ENCODE results near the gene CRYGD.
"Not testable (repeated sequence)": the region's sequence is repeated elsewhere in the genome, so short reads cannot be mapped to it uniquely, and the experiment has no call there.

The CRYGD gene

DNA sequence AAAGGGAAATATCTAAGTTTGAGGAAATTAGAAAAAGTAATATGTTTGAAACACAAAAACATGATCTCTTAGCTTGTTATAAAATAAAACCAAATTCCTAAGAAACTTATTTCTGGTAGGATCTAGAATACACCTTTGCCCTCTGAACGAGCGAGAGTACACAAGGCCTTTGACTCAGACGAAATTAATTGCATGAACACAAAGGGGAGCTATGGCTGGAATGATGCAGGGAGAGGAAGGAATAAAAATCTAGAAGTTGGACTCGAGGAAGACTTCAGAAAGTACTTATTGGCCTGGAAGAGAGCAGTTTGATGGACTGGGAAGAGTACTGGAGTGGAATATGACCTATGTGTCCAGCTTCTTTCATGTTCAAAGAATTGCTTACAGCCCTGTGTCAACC lies 927 bp upstream of the CRYGD start:
- ATAC-seq (replicated peaks; ENCODE audit: extremely low read depth, poor library complexity, severe bottlenecking) (no peak), DNase-seq (ENCODE audit: low spot score in 2 of 2) (no peak)
- Mint-ChIP-seq H3K36me3 (ENCODE audit: insufficient read depth) (no peaks in the 10 kb centered on the region), H3K27me3 (peaks cover 41% of the 10 kb centered on the region), H3K4me3 (no peak overlapping the region), H3K4me1 (peaks cover 10% of the 10 kb centered on the region), H3K9me3 (no peaks in the 10 kb centered on the region), H3K27ac (ENCODE audit: low read depth) (no peak overlapping the region)

- peaks cover 10% of the 10 kb centered on the region for H3K4me1 Mint-ChIP-seq
- ATAC-seq (replicated peaks; ENCODE audit: extremely low read depth, poor library complexity, severe bottlenecking) (no peak), DNase-seq (ENCODE audit: low spot score in 2 of 2) (no peak)
- no peak overlapping the region for H3K4me3 Mint-ChIP-seq
- H3K9me3 Mint-ChIP-seq: no peaks in the 10 kb centered on the region
- no peak overlapping the region for H3K27ac Mint-ChIP-seq (ENCODE audit: low read depth)
- H3K27me3 Mint-ChIP-seq: peaks cover 41% of the 10 kb centered on the region
- no peaks in the 10 kb centered on the region for H3K36me3 Mint-ChIP-seq (ENCODE audit: insufficient read depth)
Observed at GRCh38 chr2:208122248-208122647, 2.1 kb downstream of the CRYGD start.

- ATAC-seq (replicated peaks; ENCODE audit: extremely low read depth, poor library complexity, severe bottlenecking) (no peak), DNase-seq (ENCODE audit: low spot score in 2 of 2) (no peak)
- no peaks in the 10 kb centered on the region for H3K36me3 Mint-ChIP-seq (ENCODE audit: insufficient read depth)
- peaks cover 1% of the 10 kb centered on the region for H3K4me1 Mint-ChIP-seq
- H3K27me3 Mint-ChIP-seq: peaks cover 17% of the 10 kb centered on the region
- no peaks in the 10 kb centered on the region for H3K9me3 Mint-ChIP-seq
- H3K27ac Mint-ChIP-seq (ENCODE audit: low read depth): no peak overlapping the region
- H3K4me3 Mint-ChIP-seq: no peak overlapping the region
Observed at GRCh38 chr2:208118918-208119317, 5.4 kb downstream of the CRYGD start.

DNA sequence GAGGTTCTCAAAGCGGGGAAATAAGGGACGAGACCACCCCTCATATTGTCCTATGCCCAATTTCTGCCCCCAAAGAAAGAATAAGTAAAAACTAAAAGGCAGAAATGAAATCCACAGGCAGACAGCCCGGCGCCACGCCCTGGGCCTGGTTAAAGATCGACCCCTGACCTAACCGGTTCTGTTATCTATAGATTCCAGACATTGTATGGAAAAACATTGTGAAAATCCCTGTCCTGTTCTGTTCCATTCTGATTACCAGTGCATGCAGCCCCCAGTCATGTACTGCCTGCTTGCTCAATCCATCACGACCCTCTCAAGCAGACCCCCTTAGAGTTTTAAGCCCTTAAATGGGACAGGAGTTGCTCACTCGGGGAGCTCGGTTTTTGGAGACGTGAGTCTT lies 6.9 kb downstream of the CRYGD start:
- H3K27me3 Mint-ChIP-seq: peaks cover 11% of the 10 kb centered on the region
- not testable (repeated sequence) for H3K4me1 Mint-ChIP-seq; ATAC-seq (replicated peaks; ENCODE audit: extremely low read depth, poor library complexity, severe bottlenecking); H3K4me3 Mint-ChIP-seq; H3K27ac Mint-ChIP-seq (ENCODE audit: low read depth); DNase-seq (ENCODE audit: low spot score in 2 of 2); H3K36me3 Mint-ChIP-seq (ENCODE audit: insufficient read depth); H3K9me3 Mint-ChIP-seq

GRCh38 chr2:208112969-208113368 lies 11.4 kb downstream of the CRYGD start:
- no peak for DNase-seq (ENCODE audit: low spot score in 2 of 2)
- no peaks in the 10 kb centered on the region for H3K36me3 Mint-ChIP-seq (ENCODE audit: insufficient read depth)
- no peak overlapping the region for H3K4me3 Mint-ChIP-seq
- peaks cover 15% of the 10 kb centered on the region for H3K27me3 Mint-ChIP-seq
- no peaks in the 10 kb centered on the region for H3K9me3 Mint-ChIP-seq
- no peak overlapping the region for H3K27ac Mint-ChIP-seq (ENCODE audit: low read depth)
- ATAC-seq (replicated peaks; ENCODE audit: extremely low read depth, poor library complexity, severe bottlenecking): no peak
- H3K4me1 Mint-ChIP-seq: no peaks in the 10 kb centered on the region

GRCh38 chr2:208112273-208112745 lies 12.0 kb downstream of the CRYGD start:
- not testable (repeated sequence) for H3K9me3 Mint-ChIP-seq; H3K27ac Mint-ChIP-seq (ENCODE audit: low read depth); DNase-seq (ENCODE audit: low spot score in 2 of 2); H3K4me1 Mint-ChIP-seq; ATAC-seq (replicated peaks; ENCODE audit: extremely low read depth, poor library complexity, severe bottlenecking); H3K36me3 Mint-ChIP-seq (ENCODE audit: insufficient read depth); H3K4me3 Mint-ChIP-seq
- peaks cover 18% of the 10 kb centered on the region for H3K27me3 Mint-ChIP-seq

GRCh38 chr2:208103616-208104015 lies 20.7 kb downstream of the CRYGD start:
- H3K27ac Mint-ChIP-seq (ENCODE audit: low read depth): no peak overlapping the region
- no peaks in the 10 kb centered on the region for H3K9me3 Mint-ChIP-seq
- H3K4me3 Mint-ChIP-seq: no peak overlapping the region
- H3K4me1 Mint-ChIP-seq: peaks cover 8% of the 10 kb centered on the region
- ATAC-seq (replicated peaks; ENCODE audit: extremely low read depth, poor library complexity, severe bottlenecking) (no peak), DNase-seq (ENCODE audit: low spot score in 2 of 2) (no peak)
- H3K27me3 Mint-ChIP-seq: peaks cover 38% of the 10 kb centered on the region
- peaks cover 3% of the 10 kb centered on the region for H3K36me3 Mint-ChIP-seq (ENCODE audit: insufficient read depth)

GRCh38 chr2:208101716-208102631 lies 22.4 kb downstream of the CRYGD start:
- Mint-ChIP-seq H3K27ac (ENCODE audit: low read depth) (no peak overlapping the region), H3K4me3 (no peak overlapping the region), H3K27me3 (peaks cover 28% of the 10 kb centered on the region), H3K9me3 (no peaks in the 10 kb centered on the region), H3K4me1 (peaks cover 8% of the 10 kb centered on the region), H3K36me3 (ENCODE audit: insufficient read depth) (peaks cover 3% of the 10 kb centered on the region)
- no peak for DNase-seq (ENCODE audit: low spot score in 2 of 2)
- no peak for ATAC-seq (replicated peaks; ENCODE audit: extremely low read depth, poor library complexity, severe bottlenecking)

GRCh38 chr2:208099682-208100470 lies 24.4 kb downstream of the CRYGD start:
- Mint-ChIP-seq H3K4me3 (no peak overlapping the region), H3K27ac (ENCODE audit: low read depth) (peak overlapping the region; percentile 13), H3K4me1 (peaks cover 8% of the 10 kb centered on the region), H3K36me3 (ENCODE audit: insufficient read depth) (peaks cover 3% of the 10 kb centered on the region), H3K27me3 (peaks cover 7% of the 10 kb centered on the region), H3K9me3 (no peaks in the 10 kb centered on the region)
- DNase-seq (ENCODE audit: low spot score in 2 of 2): no peak
- peak; percentile 7 for ATAC-seq (replicated peaks; ENCODE audit: extremely low read depth, poor library complexity, severe bottlenecking)

DNA sequence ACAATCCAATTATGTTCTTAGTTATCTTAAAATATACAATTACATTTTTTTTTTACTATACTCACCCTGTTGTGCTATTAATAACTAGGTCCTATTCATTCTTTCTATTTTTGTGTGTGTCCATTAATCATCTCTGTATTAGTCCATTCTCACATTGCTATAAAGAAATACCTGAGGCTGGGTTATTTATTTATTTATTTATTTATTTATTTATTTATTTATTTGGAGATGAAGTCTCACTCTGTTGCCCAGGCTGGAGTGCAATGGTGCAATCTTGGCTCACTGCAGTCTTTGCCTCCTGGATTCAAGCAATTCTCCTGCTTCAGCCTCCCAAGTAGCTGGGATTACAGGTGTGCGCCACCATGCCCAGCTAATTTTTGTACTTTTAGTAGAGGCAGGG lies 25.6 kb downstream of the CRYGD start:
- H3K4me3 Mint-ChIP-seq; H3K27me3 Mint-ChIP-seq; H3K27ac Mint-ChIP-seq (ENCODE audit: low read depth); H3K9me3 Mint-ChIP-seq; DNase-seq (ENCODE audit: low spot score in 2 of 2); ATAC-seq (replicated peaks; ENCODE audit: extremely low read depth, poor library complexity, severe bottlenecking); H3K36me3 Mint-ChIP-seq (ENCODE audit: insufficient read depth); H3K4me1 Mint-ChIP-seq: not testable (repeated sequence)

DNA sequence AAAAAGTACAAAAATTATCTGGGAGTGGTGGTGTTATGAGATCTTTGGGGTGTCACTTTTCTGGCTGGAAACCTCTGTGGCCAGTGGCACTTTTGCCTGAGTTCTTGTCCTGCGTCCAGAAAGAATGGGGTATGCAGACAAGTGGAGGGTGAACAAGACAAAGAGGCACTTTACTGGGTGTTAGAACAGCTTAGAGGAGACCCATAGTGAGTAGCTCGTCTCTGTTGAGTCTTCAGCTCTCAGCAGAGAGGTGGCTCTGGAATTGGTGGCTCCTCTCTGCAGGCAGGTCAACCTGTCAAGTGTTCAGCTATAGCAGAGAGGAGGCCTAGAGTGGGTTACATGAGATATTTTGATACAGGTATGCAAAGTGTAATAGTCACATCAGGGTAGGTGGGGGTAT lies 26.1 kb downstream of the CRYGD start:
- DNase-seq (ENCODE audit: low spot score in 2 of 2): no peak
- no peaks in the 10 kb centered on the region for H3K9me3 Mint-ChIP-seq
- no peak for ATAC-seq (replicated peaks; ENCODE audit: extremely low read depth, poor library complexity, severe bottlenecking)
- H3K4me3 Mint-ChIP-seq: no peak overlapping the region
- H3K27me3 Mint-ChIP-seq: no peaks in the 10 kb centered on the region
- peaks cover 3% of the 10 kb centered on the region for H3K36me3 Mint-ChIP-seq (ENCODE audit: insufficient read depth)
- H3K4me1 Mint-ChIP-seq: peaks cover 8% of the 10 kb centered on the region
- H3K27ac Mint-ChIP-seq (ENCODE audit: low read depth): no peak overlapping the region

DNA sequence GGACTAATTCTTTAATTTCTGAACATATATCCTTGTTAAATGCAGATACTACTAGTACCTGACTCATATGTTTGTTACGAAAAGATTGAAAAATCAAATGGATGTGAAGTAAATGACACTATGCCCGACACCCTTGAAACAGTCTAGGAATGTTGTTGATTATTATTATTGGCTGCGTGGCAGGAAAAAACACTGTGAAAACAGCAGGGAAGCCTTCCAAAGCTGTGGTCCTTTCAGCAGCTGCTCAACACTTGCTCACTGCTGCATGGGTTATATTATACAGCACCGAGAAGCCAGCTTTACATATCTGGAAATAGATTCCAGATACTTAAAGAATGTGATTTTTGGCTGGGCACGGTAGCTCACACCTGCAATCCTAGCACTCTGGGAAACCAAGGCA lies 26.5 kb downstream of the CRYGD start:
- Mint-ChIP-seq H3K9me3 (no peaks in the 10 kb centered on the region), H3K36me3 (ENCODE audit: insufficient read depth) (peaks cover 3% of the 10 kb centered on the region), H3K27ac (ENCODE audit: low read depth) (no peak overlapping the region), H3K4me3 (no peak overlapping the region), H3K27me3 (no peaks in the 10 kb centered on the region), H3K4me1 (peaks cover 8% of the 10 kb centered on the region)
- DNase-seq (ENCODE audit: low spot score in 2 of 2) (no peak), ATAC-seq (replicated peaks; ENCODE audit: extremely low read depth, poor library complexity, severe bottlenecking) (no peak)

DNA sequence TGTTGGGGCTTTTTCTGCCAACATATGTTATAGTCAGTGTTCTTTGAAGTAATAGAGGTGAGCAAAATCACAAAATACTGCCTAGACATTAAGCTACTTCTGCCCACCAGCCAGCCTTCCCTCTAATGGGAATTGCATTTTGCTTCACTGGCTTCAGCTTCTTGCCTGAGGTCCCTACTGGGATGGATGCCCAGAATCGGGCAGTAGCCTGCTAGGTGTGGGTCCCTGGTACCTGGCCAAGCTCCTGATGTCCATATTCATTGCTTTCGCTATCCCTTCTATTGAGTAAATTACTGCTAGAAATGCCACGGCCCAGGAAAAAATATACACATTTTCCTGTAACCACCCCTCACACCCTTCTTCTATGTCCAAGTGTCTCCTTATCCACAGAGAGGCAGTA lies 27.0 kb downstream of the CRYGD start:
- ATAC-seq (replicated peaks; ENCODE audit: extremely low read depth, poor library complexity, severe bottlenecking): no peak
- Mint-ChIP-seq H3K27me3 (no peaks in the 10 kb centered on the region), H3K27ac (ENCODE audit: low read depth) (no peak overlapping the region), H3K4me3 (no peak overlapping the region), H3K9me3 (no peaks in the 10 kb centered on the region), H3K36me3 (ENCODE audit: insufficient read depth) (peaks cover 3% of the 10 kb centered on the region), H3K4me1 (peaks cover 8% of the 10 kb centered on the region)
- no peak for DNase-seq (ENCODE audit: low spot score in 2 of 2)
